Measurements from ENCODE around the gene PPP1R3E.

- no peak for TF ChIP-seq POLR2A (IDR thresholded peaks at IDR 0.05)
- TF ChIP-seq CTCF (IDR thresholded peaks at IDR 0.05), result no peak
Observed at GRCh38 chr14:23344481-23344880, 41.8 kb upstream of the PPP1R3E start.

All from right lobe of liver (tissue), 4 donors.